ENCODE results near the gene CHST10. TPM values are rescaled to one million over a fixed set of nuclear protein-coding genes. Genes with fewer than 3 reads are reported as not detected.

Gene CHST10
- total RNA-seq, 2 experiments from 2014 or later, result 3.3 to 4.5 TPM

GRCh38 chr2:100401268-100401667 is 16.2 kb downstream of the CHST10 start:
- no peaks in the 10 kb centered on the region for H3K4me1 Mint-ChIP-seq (ENCODE audit: low read depth)
- no peaks in the 10 kb centered on the region for H3K27me3 Mint-ChIP-seq (ENCODE audit: low read depth)
- no peak overlapping the region for H3K4me3 Mint-ChIP-seq
- CTCF ChIA-PET, result no interaction called here
- H3K36me3 Mint-ChIP-seq (ENCODE audit: low read depth), result peaks cover 2% of the 10 kb centered on the region
- no peaks in the 10 kb centered on the region for H3K9me3 Mint-ChIP-seq
- no peak for DNase-seq
- intact Hi-C loops (cut with micrococcal nuclease), result no loop called here
- no peak overlapping the region for H3K27ac Mint-ChIP-seq

- Mint-ChIP-seq H3K27ac (no peak overlapping the region), H3K4me3 (no peak overlapping the region), H3K27me3 (ENCODE audit: low read depth) (no peaks in the 10 kb centered on the region), H3K36me3 (ENCODE audit: low read depth) (peaks cover 4% of the 10 kb centered on the region), H3K4me1 (ENCODE audit: low read depth) (no peaks in the 10 kb centered on the region), H3K9me3 (no peaks in the 10 kb centered on the region)
- intact Hi-C loops (cut with micrococcal nuclease), result no loop called here
- CTCF ChIA-PET, result interaction anchor here (0.6 to 2.0 kb wide), 3 partner anchors 19 to 137 kb away, joined by 3 to 5 read pairs (median 5); no protein-coding TSS in a partner anchor
- no peak for DNase-seq
Observed at GRCh38 chr2:100399714-100400113, 17.8 kb downstream of the CHST10 start.

GRCh38 chr2:100397976-100398375 is 19.5 kb downstream of the CHST10 start:
- Mint-ChIP-seq H3K27ac (no peak overlapping the region), H3K4me1 (ENCODE audit: low read depth) (no peaks in the 10 kb centered on the region), H3K27me3 (ENCODE audit: low read depth) (no peaks in the 10 kb centered on the region), H3K9me3 (no peaks in the 10 kb centered on the region), H3K36me3 (ENCODE audit: low read depth) (peaks cover 2% of the 10 kb centered on the region), H3K4me3 (no peak overlapping the region)
- no peak for DNase-seq
- intact Hi-C loops (cut with micrococcal nuclease), result no loop called here
- CTCF ChIA-PET, result interaction anchor here (2.0 kb wide), 1 partner anchor 18 kb away, joined by 5 read pairs; no protein-coding TSS in a partner anchor

- Mint-ChIP-seq H3K36me3 (ENCODE audit: low read depth) (peaks cover 4% of the 10 kb centered on the region), H3K4me1 (ENCODE audit: low read depth) (no peaks in the 10 kb centered on the region), H3K9me3 (no peaks in the 10 kb centered on the region), H3K4me3 (no peak overlapping the region), H3K27me3 (ENCODE audit: low read depth) (no peaks in the 10 kb centered on the region), H3K27ac (no peak overlapping the region)
- no peak for DNase-seq
- intact Hi-C loops (cut with micrococcal nuclease), result no loop called here
- CTCF ChIA-PET, result no interaction called here
Observed at GRCh38 chr2:100397118-100397860, 20.2 kb downstream of the CHST10 start.

GRCh38 chr2:100396483-100396882 is 21.0 kb downstream of the CHST10 start:
- DNase-seq, result no peak
- Mint-ChIP-seq H3K9me3 (no peaks in the 10 kb centered on the region), H3K4me3 (no peak overlapping the region), H3K27me3 (ENCODE audit: low read depth) (no peaks in the 10 kb centered on the region), H3K36me3 (ENCODE audit: low read depth) (peaks cover 4% of the 10 kb centered on the region), H3K4me1 (ENCODE audit: low read depth) (no peaks in the 10 kb centered on the region), H3K27ac (no peak overlapping the region)
- intact Hi-C loops (cut with micrococcal nuclease), result no loop called here
- CTCF ChIA-PET, result no interaction called here

- intact Hi-C loops (cut with micrococcal nuclease), result no loop called here
- H3K36me3 Mint-ChIP-seq (ENCODE audit: low read depth), result peaks cover 4% of the 10 kb centered on the region
- no peaks in the 10 kb centered on the region for H3K4me1 Mint-ChIP-seq (ENCODE audit: low read depth)
- CTCF ChIA-PET, result no interaction called here
- no peaks in the 10 kb centered on the region for H3K9me3 Mint-ChIP-seq
- H3K4me3 Mint-ChIP-seq, result no peak overlapping the region
- H3K27ac Mint-ChIP-seq, result no peak overlapping the region
- DNase-seq, result no peak
- no peaks in the 10 kb centered on the region for H3K27me3 Mint-ChIP-seq (ENCODE audit: low read depth)
Observed at GRCh38 chr2:100395532-100396350, 21.7 kb downstream of the CHST10 start.

- H3K27ac Mint-ChIP-seq, result no peak overlapping the region
- intact Hi-C loops (cut with micrococcal nuclease), result no loop called here
- DNase-seq, result no peak
- H3K4me1 Mint-ChIP-seq (ENCODE audit: low read depth), result no peaks in the 10 kb centered on the region
- CTCF ChIA-PET, result interaction anchor here (0.9 kb wide), 1 partner anchor 14 kb away, joined by 4 read pairs; no protein-coding TSS in a partner anchor
- no peaks in the 10 kb centered on the region for H3K27me3 Mint-ChIP-seq (ENCODE audit: low read depth)
- H3K36me3 Mint-ChIP-seq (ENCODE audit: low read depth), result peaks cover 4% of the 10 kb centered on the region
- no peaks in the 10 kb centered on the region for H3K9me3 Mint-ChIP-seq
- H3K4me3 Mint-ChIP-seq, result no peak overlapping the region
Observed at GRCh38 chr2:100394111-100394641, 23.3 kb downstream of the CHST10 start.

GRCh38 chr2:100393362-100393761 is 24.1 kb downstream of the CHST10 start:
- Mint-ChIP-seq H3K4me1 (ENCODE audit: low read depth) (no peaks in the 10 kb centered on the region), H3K9me3 (no peaks in the 10 kb centered on the region), H3K36me3 (ENCODE audit: low read depth) (peaks cover 4% of the 10 kb centered on the region), H3K27me3 (ENCODE audit: low read depth) (no peaks in the 10 kb centered on the region), H3K27ac (no peak overlapping the region), H3K4me3 (no peak overlapping the region)
- CTCF ChIA-PET, result no interaction called here
- intact Hi-C loops (cut with micrococcal nuclease), result no loop called here
- no peak for DNase-seq

GRCh38 chr2:100392715-100393114 is 24.8 kb downstream of the CHST10 start:
- peaks cover 4% of the 10 kb centered on the region for H3K36me3 Mint-ChIP-seq (ENCODE audit: low read depth)
- H3K27me3 Mint-ChIP-seq (ENCODE audit: low read depth), result no peaks in the 10 kb centered on the region
- intact Hi-C loops (cut with micrococcal nuclease), result no loop called here

GRCh38 chr2:100391735-100392515 is 25.5 kb downstream of the CHST10 start:
- Mint-ChIP-seq H3K27ac (no peak overlapping the region), H3K4me3 (no peak overlapping the region), H3K36me3 (ENCODE audit: low read depth) (peaks cover 4% of the 10 kb centered on the region), H3K4me1 (ENCODE audit: low read depth) (no peaks in the 10 kb centered on the region), H3K27me3 (ENCODE audit: low read depth) (no peaks in the 10 kb centered on the region), H3K9me3 (no peaks in the 10 kb centered on the region)
- DNase-seq, result no peak
- intact Hi-C loops (cut with micrococcal nuclease), result no loop called here
- CTCF ChIA-PET, result interaction anchor here (2.9 kb wide), 1 partner anchor 11 kb away, joined by 16 read pairs; no protein-coding TSS in a partner anchor

More at GRCh38 chr2:100392715-100393114, 24.8 kb downstream of the CHST10 start:
- Mint-ChIP-seq H3K4me1 (ENCODE audit: low read depth) (no peaks in the 10 kb centered on the region), H3K9me3 (no peaks in the 10 kb centered on the region), H3K27ac (no peak overlapping the region), H3K4me3 (no peak overlapping the region)
- CTCF ChIA-PET, result no interaction called here
- DNase-seq, result no peak

GRCh38 chr2:100390001-100390940 is 27.2 kb downstream of the CHST10 start:
- Mint-ChIP-seq H3K27me3 (ENCODE audit: low read depth) (no peaks in the 10 kb centered on the region), H3K4me3 (no peak overlapping the region), H3K4me1 (ENCODE audit: low read depth) (no peaks in the 10 kb centered on the region), H3K27ac (no peak overlapping the region), H3K9me3 (no peaks in the 10 kb centered on the region), H3K36me3 (ENCODE audit: low read depth) (peaks cover 4% of the 10 kb centered on the region)
- CTCF ChIA-PET, result interaction anchor here (0.6 to 2.9 kb wide), 2 partner anchors 10 to 36 kb away, joined by 3 to 16 read pairs; no protein-coding TSS in a partner anchor
- intact Hi-C loops (cut with micrococcal nuclease), result no loop called here
- no peak for DNase-seq
